ENCODE results near the gene KSR1.

GRCh38 chr17:27462714-27463113, 6.5 kb downstream of the KSR1 start:
- TF ChIP-seq CTCF (IDR thresholded peaks at IDR 0.05) = no peak
- no peak for TF ChIP-seq POLR2A (IDR thresholded peaks at IDR 0.05)
